RPMI8226 (cell line): Measurements from ENCODE around the gene LGR4.

Experiments
- DNase-seq: peaks from one replicate; pipeline ENCODE4 v3.0.0-alpha.2; 2015

Gene LGR4

GRCh38 chr11:27482793-27483192 is 10.2 kb upstream of the LGR4 start:
- DNase-seq: no peak

- no peak for DNase-seq
Measured at GRCh38 chr11:27481992-27482391, 9.4 kb upstream of the LGR4 start.

- DNase-seq: no peak
Measured at GRCh38 chr11:27477831-27478230, 5.2 kb upstream of the LGR4 start.

- no peak for DNase-seq
Measured at GRCh38 chr11:27477243-27477642, 4.7 kb upstream of the LGR4 start.

GRCh38 chr11:27475622-27476021 is 3.0 kb upstream of the LGR4 start:
- no peak for DNase-seq

- no peak for DNase-seq
Measured at GRCh38 chr11:27473017-27473406, 422 bp upstream of the LGR4 start.

- DNase-seq: peak; percentile 18
Measured at GRCh38 chr11:27471589-27472397, 797 bp downstream of the LGR4 start.

- DNase-seq: no peak
Measured at GRCh38 chr11:27470826-27471588, 1.6 kb downstream of the LGR4 start.

- no peak for DNase-seq
Measured at GRCh38 chr11:27470166-27470565, 2.4 kb downstream of the LGR4 start.

- no peak for DNase-seq
Measured at GRCh38 chr11:27468995-27469695, 3.4 kb downstream of the LGR4 start.

- DNase-seq: no peak
Measured at GRCh38 chr11:27468209-27468994, 4.2 kb downstream of the LGR4 start.

- no peak for DNase-seq
Measured at GRCh38 chr11:27467181-27467913, 5.2 kb downstream of the LGR4 start.

GRCh38 chr11:27466363-27466762 is 6.2 kb downstream of the LGR4 start:
- DNase-seq: no peak

- no peak for DNase-seq
Measured at GRCh38 chr11:27465629-27466028, 7.0 kb downstream of the LGR4 start.

- DNase-seq: no peak
Measured at GRCh38 chr11:27464909-27465308, 7.7 kb downstream of the LGR4 start.

GRCh38 chr11:27464289-27464696 is 8.3 kb downstream of the LGR4 start:
- no peak for DNase-seq

GRCh38 chr11:27462543-27462942 is 10.0 kb downstream of the LGR4 start:
- no peak for DNase-seq

GRCh38 chr11:27460158-27460978 is 12.2 kb downstream of the LGR4 start:
- DNase-seq: no peak

GRCh38 chr11:27459191-27459590 is 13.4 kb downstream of the LGR4 start:
- DNase-seq: no peak

- no peak for DNase-seq
Measured at GRCh38 chr11:27458182-27458581, 14.4 kb downstream of the LGR4 start.

GRCh38 chr11:27456795-27457329 is 15.7 kb downstream of the LGR4 start:
- no peak for DNase-seq
